ENCODE data around the gene ZNF70. TPM values are rescaled to one million over a fixed set of nuclear protein-coding genes. Genes with fewer than 3 reads are reported as not detected.

ZNF70 gene
- total and polyA plus RNA-seq, 8 donors = 0.77 to 4.3 (median 2.4) TPM

DNA sequence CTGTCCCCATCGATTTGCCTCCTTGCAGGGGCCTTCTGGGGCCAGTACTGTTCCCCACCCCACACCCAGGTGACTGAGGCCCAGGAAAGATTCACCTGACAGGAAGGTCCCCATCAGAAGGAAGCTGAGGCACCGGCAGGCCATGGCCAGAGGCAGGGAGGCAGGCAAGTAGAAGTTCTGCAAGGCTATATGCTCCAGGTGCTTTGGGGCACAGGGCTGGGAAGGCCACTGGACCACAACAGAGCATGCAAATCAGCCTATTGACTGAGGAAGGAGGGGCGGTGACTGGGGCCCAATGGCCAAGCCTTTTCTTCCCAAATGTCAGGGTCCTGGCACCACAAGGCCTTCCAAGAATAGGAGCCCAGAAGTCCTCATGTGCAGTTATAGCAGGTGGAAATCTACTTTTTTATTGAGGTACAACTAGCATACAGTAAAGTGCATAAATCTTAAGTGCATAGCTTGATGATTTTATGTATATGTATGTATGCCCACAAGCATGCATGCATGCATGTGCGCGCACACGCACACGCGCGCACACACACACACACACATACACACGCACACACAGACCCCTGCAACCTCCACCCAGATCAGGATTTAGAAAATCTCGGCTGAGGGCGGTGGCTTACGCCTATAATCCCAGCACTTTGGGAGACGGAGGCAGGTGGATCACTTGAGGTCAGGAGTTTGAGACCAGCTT lies 3.5 kb upstream of the ZNF70 start, which contains the start of gene VPREB3:
VPREB3 (minus strand) TSS at position 206 of the 700 bp plus-strand sequence; CDS start at position 144, 62 bp downstream.
- WGBS, 2 donors = 84% methylated on average over 14 of the region's 14 CpGs
- no peaks in the 10 kb centered on the region for H3K27me3 ChIP-seq
- H3K4me3 ChIP-seq = no peak within 1 kb of the TSS
- H3K9me3 ChIP-seq = no peaks in the 10 kb centered on the region
- DNase-seq = no peak
- intact Hi-C loops (cut with DNase I) = no loop called here
- H3K36me3 ChIP-seq = no peaks in the 10 kb centered on the region
- H3K4me1 ChIP-seq = peaks cover 0 to 6% (median 5%) of the 10 kb centered on the region in 3 donors
- no peak for ATAC-seq
- no peak for FAIRE-seq
- TF ChIP-seq, protein P1, sequence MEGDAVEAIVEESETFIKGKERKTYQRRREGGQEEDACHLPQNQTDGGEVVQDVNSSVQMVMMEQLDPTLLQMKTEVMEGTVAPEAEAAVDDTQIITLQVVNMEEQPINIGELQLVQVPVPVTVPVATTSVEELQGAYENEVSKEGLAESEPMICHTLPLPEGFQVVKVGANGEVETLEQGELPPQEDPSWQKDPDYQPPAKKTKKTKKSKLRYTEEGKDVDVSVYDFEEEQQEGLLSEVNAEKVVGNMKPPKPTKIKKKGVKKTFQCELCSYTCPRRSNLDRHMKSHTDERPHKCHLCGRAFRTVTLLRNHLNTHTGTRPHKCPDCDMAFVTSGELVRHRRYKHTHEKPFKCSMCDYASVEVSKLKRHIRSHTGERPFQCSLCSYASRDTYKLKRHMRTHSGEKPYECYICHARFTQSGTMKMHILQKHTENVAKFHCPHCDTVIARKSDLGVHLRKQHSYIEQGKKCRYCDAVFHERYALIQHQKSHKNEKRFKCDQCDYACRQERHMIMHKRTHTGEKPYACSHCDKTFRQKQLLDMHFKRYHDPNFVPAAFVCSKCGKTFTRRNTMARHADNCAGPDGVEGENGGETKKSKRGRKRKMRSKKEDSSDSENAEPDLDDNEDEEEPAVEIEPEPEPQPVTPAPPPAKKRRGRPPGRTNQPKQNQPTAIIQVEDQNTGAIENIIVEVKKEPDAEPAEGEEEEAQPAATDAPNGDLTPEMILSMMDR (IDR thresholded peaks at IDR 0.05) = no peak
- no peak within 1 kb of the TSS for H3K27ac ChIP-seq

DNA sequence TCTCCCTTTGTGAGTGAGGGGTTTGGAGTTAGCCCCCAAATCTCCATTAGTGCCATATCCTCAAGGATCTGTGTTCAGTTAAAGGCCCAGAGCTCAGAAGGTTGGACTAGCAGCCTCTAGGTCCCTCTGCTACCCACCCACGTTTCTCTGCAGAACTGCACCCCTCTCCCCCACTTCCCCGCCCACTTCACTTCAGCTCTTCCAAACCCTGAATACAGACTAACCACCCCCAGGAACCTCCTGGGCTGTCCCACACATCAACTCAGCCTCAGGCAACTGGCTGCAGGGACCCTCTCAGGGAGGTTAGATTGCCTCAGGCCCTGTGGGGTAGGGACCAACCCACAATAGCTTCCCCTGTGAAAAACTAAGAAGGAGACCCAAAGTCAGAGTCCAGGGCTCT lies 2.5 kb upstream of the ZNF70 start:
- intact Hi-C loops (cut with DNase I) = no loop called here
- H3K36me3 ChIP-seq = no peaks in the 10 kb centered on the region
- peaks cover 0 to 6% (median 5%) of the 10 kb centered on the region in 3 donors for H3K4me1 ChIP-seq
- H3K9me3 ChIP-seq = no peaks in the 10 kb centered on the region
- TF ChIP-seq, protein P1 (IDR thresholded peaks at IDR 0.05) = no peak
- no peak overlapping the region for H3K27ac ChIP-seq
- WGBS, 2 donors = 74 to 85% methylated on average over 2 of the region's 2 CpGs
- H3K27me3 ChIP-seq = no peaks in the 10 kb centered on the region
- DNase-seq (no peak), ATAC-seq (no peak), FAIRE-seq (no peak)
- H3K4me3 ChIP-seq = no peak overlapping the region

DNA sequence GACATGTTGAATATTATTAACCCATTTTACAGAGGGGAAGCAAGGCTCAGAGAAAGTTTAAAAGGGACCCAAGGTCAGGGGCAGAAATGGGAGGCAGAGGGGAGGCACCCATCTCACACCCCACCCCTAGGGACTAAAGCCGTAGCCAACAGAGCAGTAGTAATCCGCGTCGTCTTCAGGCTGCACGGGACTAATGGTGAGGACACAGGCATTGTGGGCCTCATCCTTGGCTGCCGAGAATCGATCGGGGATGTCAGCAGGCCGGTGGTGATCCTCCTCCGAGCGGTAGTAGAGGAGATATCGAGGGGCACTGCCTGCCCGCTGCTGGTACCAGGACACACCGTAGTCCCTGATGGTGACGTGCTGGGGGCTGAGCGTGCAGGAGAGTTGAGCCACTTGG lies 1.8 kb upstream of the ZNF70 start:
- Histone ChIP-seq H3K27me3 (no peaks in the 10 kb centered on the region), H3K4me1 (peaks cover 0 to 6% (median 5%) of the 10 kb centered on the region in 3 donors), H3K4me3 (no peak overlapping the region), H3K27ac (no peak overlapping the region), H3K9me3 (no peaks in the 10 kb centered on the region), H3K36me3 (no peaks in the 10 kb centered on the region)
- intact Hi-C loops (cut with DNase I) = no loop called here
- TF ChIP-seq, protein P1 (IDR thresholded peaks at IDR 0.05) = no peak
- FAIRE-seq = no peak
- no peak for DNase-seq
- ATAC-seq = no peak
- 94 to 95% methylated on average over 16 of the region's 16 CpGs for WGBS, 2 donors

DNA sequence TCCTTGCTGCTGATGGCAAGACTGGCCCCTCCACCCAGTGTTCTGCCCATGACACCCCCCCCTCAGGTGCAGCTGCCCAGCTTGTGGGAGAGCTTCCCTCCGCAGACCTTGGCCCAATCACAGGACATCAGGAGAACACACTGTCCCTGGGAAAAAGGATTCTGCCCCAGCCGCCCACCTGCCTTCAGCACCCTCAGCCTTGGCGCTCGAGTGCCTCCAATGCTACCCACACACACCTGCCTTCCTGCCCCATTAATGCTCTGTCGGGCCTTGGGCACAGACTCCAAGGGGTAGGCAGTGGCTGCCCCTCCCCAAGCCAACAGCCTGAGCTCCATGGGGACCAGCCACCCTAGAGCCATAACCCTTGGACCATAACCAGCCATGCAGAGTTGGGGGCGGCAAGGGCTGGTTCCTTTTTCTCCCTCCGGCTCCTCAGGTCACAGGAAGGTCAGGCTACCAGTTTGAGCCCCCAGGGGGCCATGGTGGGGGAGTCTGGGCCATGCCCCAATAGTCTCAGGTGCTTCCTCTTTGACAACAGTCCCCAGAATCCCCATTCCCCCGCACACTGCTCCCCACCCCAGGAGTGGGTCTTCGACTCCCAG lies 1.3 kb upstream of the ZNF70 start:
- WGBS, 2 donors = 87 to 91% methylated on average over 8 to 9 of the region's 9 CpGs
- ATAC-seq = no peak
- H3K36me3 ChIP-seq = no peaks in the 10 kb centered on the region
- no peak for FAIRE-seq
- DNase-seq = peak in 2 of 6 donors; percentile 29 to 47
- H3K4me3 ChIP-seq = no peak overlapping the region
- no peaks in the 10 kb centered on the region for H3K27me3 ChIP-seq
- H3K27ac ChIP-seq = peak overlapping the region in 2 of 4 donors; percentile 92
- TF ChIP-seq, protein P1 (IDR thresholded peaks at IDR 0.05) = no peak
- H3K9me3 ChIP-seq = no peaks in the 10 kb centered on the region
- H3K4me1 ChIP-seq = peaks cover 0 to 6% (median 5%) of the 10 kb centered on the region in 3 donors
- intact Hi-C loops (cut with DNase I) = no loop called here
